GM12878 (cell line): ENCODE results near the gene LSM2. TPM values are rescaled to one million over a fixed set of nuclear protein-coding genes. Genes with fewer than 3 reads are reported as not detected.
A peak's percentile ranks its signal among the peaks of the same experiment; 100 is the strongest.
"Not testable (repeated sequence)": the region's sequence is repeated elsewhere in the genome, so short reads cannot be mapped to it uniquely, and the experiment has no call there.

Experiments
- ATAC-seq: fragments of 200-7000 bp; cut with Tn5 transposase; 3 replicates; pipeline ENCODE4 v1.9.1; 2020; ENCODE audit warnings: mild to moderate bottlenecking, moderate library complexity
- BruUV-seq: library from RNA; stranded (reverse); fragments of 400-500 nt; replicated peaks from 2 replicates; lab custom pipeline; 2021; lab: Mats Ljungman, UMichigan
- CTCF ChIA-PET: fragments of 300-600 bp; sonication (Branson Sonifier 250); formaldehyde crosslinking; extraction: SDS; loops from one replicate; lab custom pipeline; 2021; ENCODE audit warnings: inconsistent platforms; lab: Yijun Ruan, JAX
- POLR2A ChIA-PET: fragments of 350-600 bp; formaldehyde crosslinking; extraction: SDS; loops from one replicate; lab custom pipeline; 2021; ENCODE audit warnings: inconsistent platforms; lab: Charles Lee
- RAD21 ChIA-PET: fragments of 300-600 bp; sonication (Branson Sonifier 250); formaldehyde crosslinking; loops from one replicate; lab custom pipeline; 2023; ENCODE audit warnings: antibody characterized with exemption; ENCODE audit not compliant: unreplicated experiment; lab: Charles Lee
- SMC1A ChIA-PET: fragments of 300-600 bp; sonication (Branson Sonifier 250); formaldehyde crosslinking; loops from one replicate; lab custom pipeline; 2023; ENCODE audit not compliant: unreplicated experiment, uncharacterized antibody; lab: Charles Lee
- DNase-seq: peaks from one replicate; pipeline ENCODE4 v3.0.0-alpha.2; 2011; ENCODE audit warnings: low read depth, low spot score
- FAIRE-seq: peaks from 3 replicates; lab custom pipeline; 2011; peaks lifted over from hg19 to GRCh38; lab: Jason Lieb, UNC
- H2AFZ ChIP-seq: 2 replicates; pipeline ENCODE4 v1.6.0; 2011; ENCODE audit warnings: low read depth, low read length, control low read depth; ENCODE audit not compliant: control insufficient read depth
- H3K27ac ChIP-seq: 2 replicates; pipeline ENCODE4 v1.5.1; 2011; ENCODE audit warnings: control low read depth; ENCODE audit not compliant: control insufficient read depth, insufficient read depth
- H3K27me3 ChIP-seq, 2 experiments: replicated peaks in 1 of 2; 2 replicates each; pipeline versions ENCODE4 v1.6.0 to v1.6.1; 2011; ENCODE audit warnings: low read length in 1 of 2; ENCODE audit not compliant: control insufficient read depth in 2 of 2, insufficient read depth in 2 of 2
- H3K36me3 ChIP-seq, 2 experiments: 2 replicates each; pipeline ENCODE4 v1.5.1; 2011; ENCODE audit warnings: low read length in 1 of 2; ENCODE audit not compliant: control insufficient read depth in 2 of 2, insufficient read depth in 2 of 2
- H3K4me1 ChIP-seq: 2 replicates; pipeline ENCODE4 v1.6.1; 2011; ENCODE audit warnings: mild to moderate bottlenecking, low read length, moderate library complexity, mixed read lengths; ENCODE audit not compliant: control insufficient read depth, insufficient read depth
- H3K4me2 ChIP-seq: 2 replicates; pipeline ENCODE4 v1.6.0; 2011; ENCODE audit warnings: control low read depth; ENCODE audit not compliant: control insufficient read depth, insufficient read depth
- H3K4me3 ChIP-seq: fragments of 200-600 bp; sonication (generic); 2 replicates; pipeline ENCODE4 v1.5.1; 2016
- H3K79me2 ChIP-seq: 2 replicates; pipeline ENCODE4 v1.6.0; 2011; ENCODE audit warnings: low read length; ENCODE audit not compliant: control insufficient read depth, insufficient read depth
- H3K9ac ChIP-seq: 2 replicates; pipeline ENCODE4 v1.8.0; 2011; ENCODE audit warnings: low read length, control low read depth, mixed read lengths; ENCODE audit not compliant: control insufficient read depth, insufficient read depth
- H3K9me3 ChIP-seq: replicated peaks from 3 replicates; pipeline ENCODE4 v1.5.1; 2011; ENCODE audit warnings: mild to moderate bottlenecking, low read length; ENCODE audit not compliant: control insufficient read depth, insufficient read depth
- H4K20me1 ChIP-seq: 2 replicates; pipeline ENCODE4 v1.6.0; 2011; ENCODE audit not compliant: control insufficient read depth, insufficient read depth
- BRCA1 ChIP-seq: IDR thresholded peaks from 2 replicates; pipeline ENCODE4 v1.6.1; 2011; ENCODE audit warnings: low read depth, low read length, improper control_type of control experiment
- CHD1 ChIP-seq: IDR thresholded peaks from 2 replicates; pipeline ENCODE4 v1.6.1; 2012; ENCODE audit warnings: low read depth, low read length, improper control_type of control experiment
- ETV6 ChIP-seq, 2 experiments: fragments of 450-650 bp in 1 of 2; IDR thresholded peaks in 1 of 2; conservative IDR thresholded peaks in 1 of 2; 2 replicates each; pipeline ENCODE4 v1.6.1; 2014; ENCODE audit warnings: antibody characterized with exemption in 1 of 2, borderline replicate concordance in 1 of 2, low read depth in 1 of 2, mild to moderate bottlenecking in 1 of 2, moderate library complexity in 1 of 2
- FOS ChIP-seq: IDR thresholded peaks from 3 replicates; pipeline ENCODE4 v1.6.1; 2011; ENCODE audit warnings: borderline replicate concordance; ENCODE audit not compliant: insufficient read length; ENCODE audit errors: extremely low read depth
- NFYB ChIP-seq: IDR thresholded peaks from 2 replicates; pipeline ENCODE4 v1.6.1; 2011; ENCODE audit warnings: low read depth, mild to moderate bottlenecking, low read length, improper control_type of control experiment, moderate library complexity; ENCODE audit not compliant: insufficient read depth
- NR2C2 ChIP-seq: IDR thresholded peaks from 2 replicates; pipeline ENCODE4 v1.6.1; 2011; ENCODE audit warnings: borderline replicate concordance, low read depth; ENCODE audit not compliant: control insufficient read depth, insufficient read length
- SIX5 ChIP-seq: IDR thresholded peaks from 2 replicates; pipeline ENCODE4 v1.6.1; 2011; ENCODE audit warnings: mild to moderate bottlenecking, low read depth, low read length, moderate library complexity; ENCODE audit not compliant: severe bottlenecking
- ZBED1 ChIP-seq: IDR thresholded peaks from 2 replicates; pipeline ENCODE4 v1.6.1; 2016; ENCODE audit warnings: borderline replicate concordance
- ZNF274 ChIP-seq: IDR thresholded peaks from one replicate; pipeline ENCODE4 v1.8.0; 2011; ENCODE audit not compliant: insufficient read length, insufficient read depth
- WGBS: methylation state at CpG from one replicate; pipeline ENCODE4 v1.1.6; 2016; ENCODE audit warnings: low lambda C conversion rate; ENCODE audit not compliant: insufficient replicate concordance, insufficient coverage; ENCODE audit errors: missing lambda C conversion rate; 5-methylcytosine and 5-hydroxymethylcytosine counted together
- in situ Hi-C: fragments of 300-500 bp; cut with MboI; formaldehyde crosslinking; loops from 9 replicates; pipeline ENCODE4 v1.14.3; 2018; ENCODE audit warnings: mixed read lengths
- intact Hi-C: fragments of 100-400 bp; cut with micrococcal nuclease; formaldehyde crosslinking; loops from one replicate; pipeline ENCODE4 v1.14.2; 2022; ENCODE audit not compliant: unreplicated experiment
- polyA plus RNA-seq, 11 experiments: library from polyadenylated mRNA; depleted of rRNA in 4 of 11; unstranded in 6 of 11; stranded (reverse) in 5 of 11; fragments of >200 nt; fragmentation: Nextera tagmentation in 4 of 11; fragmentation: Illumina TruSeq in 1 of 11; extraction: Ambion mirVana in 4 of 11; extraction: Trizol in 1 of 11; gene quantifications; 1 replicate in 1 of 11; 2 replicates in 10 of 11; pipeline versions ENCODE4 v1.2.1 to v1.2.3, GENCODE V29; 2011 to 2016; ENCODE audit warnings: inconsistent platforms in 2 of 11, missing spikeins in 2 of 11, low read depth in 1 of 11
- total RNA-seq, 4 experiments: library from RNA; depleted of rRNA in 3 of 4; stranded (reverse); fragments of >200 nt in 3 of 4; fragmentation: Illumina TruSeq in 1 of 4; extraction: Trizol in 1 of 4; gene quantifications; 2 replicates each; pipeline versions ENCODE4 v1.2.1 to v1.2.3, GENCODE V29; 2013 to 2021
- TF ChIP-seq, protein P1 (sequence below): fragments of 450-650 bp; conservative IDR thresholded peaks from 2 replicates; pipeline ENCODE4 v1.6.1; 2017; ENCODE audit warnings: mild to moderate bottlenecking, moderate library complexity

The LSM2 gene
- total and polyA plus RNA-seq, 10 of the 15 experiments (the other 5 are each of a cell fraction or from before 2014, with no cell fraction given): 99.1 to 276 (median 153) TPM

DNA sequence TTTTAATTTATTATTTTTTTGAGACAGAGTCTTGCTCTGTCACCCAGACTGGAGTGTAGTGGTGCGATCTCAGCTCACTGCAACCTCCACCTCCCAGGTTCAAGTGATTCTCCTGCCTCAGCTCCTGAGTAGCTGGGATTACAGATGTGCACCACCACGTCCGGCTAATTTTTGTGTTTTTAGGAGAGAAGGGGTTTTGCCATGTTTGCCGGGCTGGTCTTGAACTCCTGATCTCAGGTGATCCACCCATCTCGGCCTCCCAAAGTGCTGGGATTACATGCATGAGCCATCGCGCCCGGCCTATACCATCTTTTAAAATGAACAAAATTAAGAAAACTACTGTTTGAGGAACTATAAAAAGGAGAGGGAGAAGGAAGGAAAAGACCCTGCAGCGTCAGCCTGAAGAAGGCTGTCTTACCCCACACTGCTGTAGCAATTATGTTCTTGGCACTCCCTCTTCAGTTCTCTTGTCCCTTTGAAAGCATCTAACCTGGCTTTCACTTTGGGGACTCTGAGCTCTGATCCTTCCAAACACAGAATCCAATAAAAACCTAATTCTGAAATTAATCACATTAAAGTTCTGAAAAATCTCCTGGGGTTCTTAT is 16.9 kb upstream of the LSM2 start:
- H3K4me1 ChIP-seq, H3K4me3 ChIP-seq, H3K27me3 ChIP-seq, H3K36me3 ChIP-seq, FAIRE-seq, DNase-seq, H3K9me3 ChIP-seq, in situ Hi-C loops, H3K79me2 ChIP-seq, H2AFZ ChIP-seq, ATAC-seq, H4K20me1 ChIP-seq, BruUV-seq, H3K27ac ChIP-seq, H3K9ac ChIP-seq, H3K4me2 ChIP-seq: not testable (repeated sequence)
- CTCF ChIA-PET: interaction anchor here (0.7 to 2.0 kb wide), 9 partner anchors 8 to 225 kb away, joined by 3 to 5 read pairs (median 4); partner anchors contain the start of genes DDAH2, MSH5 and NEU1
- POLR2A ChIA-PET: interaction anchor here (0.6 to 11.3 kb wide), 8 partner anchors 10 to 231 kb away, joined by 3 to 158 read pairs (median 18); partner anchors contain the start of genes CLIC1, HSPA1A, HSPA1L and LSM2
- intact Hi-C loops: loop anchor here (10.0 kb wide), 1 partner anchor 49 kb away; the partner anchor contains the start of gene VWA7
- WGBS: 88% methylated on average over 9 of the region's 9 CpGs
- RAD21 ChIA-PET: interaction anchor here (1.0 to 1.9 kb wide), 7 partner anchors 8 to 87 kb away, joined by 4 to 10 read pairs (median 6); partner anchors contain the start of genes CLIC1, LSM2 and MSH5
- SMC1A ChIA-PET: interaction anchor here (1.0 to 2.5 kb wide), 12 partner anchors 9 to 120 kb away, joined by 3 to 13 read pairs (median 5); partner anchors contain the start of genes ABHD16A and LSM2

GRCh38 chr6:31822036-31822821 is 15.5 kb upstream of the LSM2 start:
- TSS peak; percentile 89 for BruUV-seq
- 1% methylated on average over 18 of the region's 25 CpGs for whole genome bisulfite sequencing
- Histone ChIP-seq H4K20me1 (no peaks in the 10 kb centered on the region), H3K36me3 (no peaks in the 10 kb centered on the region), H3K27me3 (no peaks in the 10 kb centered on the region), H3K9me3 (no peaks in the 10 kb centered on the region), H3K9ac (peak overlapping the region; percentile 86), H3K79me2 (peaks cover 2% of the 10 kb centered on the region), H3K4me2 (peak overlapping the region; percentile 58), H2AFZ (peak overlapping the region; percentile 88), H3K4me1 (peaks cover 14% of the 10 kb centered on the region), H3K4me3 (peak overlapping the region; percentile 78), H3K27ac (peak overlapping the region; percentile 50)
- DNase-seq (no peak), ATAC-seq (peak; percentile 56), FAIRE-seq (no peak)
- in situ Hi-C loops (no loop called here), intact Hi-C loops (loop anchor here (10.0 kb wide), 1 partner anchor 47 kb away; the partner anchor contains the start of gene VWA7)
- CTCF ChIA-PET: interaction anchor here (0.6 to 2.0 kb wide), 11 partner anchors 9 to 84 kb away, joined by 3 to 8 read pairs (median 4); partner anchors contain the start of genes MSH5, NEU1 and VARS1
- SMC1A ChIA-PET: interaction anchor here (0.6 to 2.5 kb wide), 12 partner anchors 9 to 119 kb away, joined by 3 to 13 read pairs (median 4); partner anchors contain the start of genes ABHD16A and LSM2
- POLR2A ChIA-PET: interaction anchor here (0.5 to 11.3 kb wide), 15 partner anchors 9 to 271 kb away, joined by 3 to 158 read pairs (median 4); partner anchors contain the start of genes ABHD16A, CLIC1, GPANK1 and HSPA1A
- RAD21 ChIA-PET: interaction anchor here (0.6 to 1.9 kb wide), 13 partner anchors 9 to 92 kb away, joined by 3 to 10 read pairs (median 6); partner anchors contain the start of genes CLIC1, LSM2, MSH5 and NEU1
- peak; percentile 30; the same call in 1 of the 2 replicates for TF ChIP-seq NFYB
- no peak for TF ChIP-seq NR2C2
- TF ChIP-seq FOS: no peak
- TF ChIP-seq, protein P1, sequence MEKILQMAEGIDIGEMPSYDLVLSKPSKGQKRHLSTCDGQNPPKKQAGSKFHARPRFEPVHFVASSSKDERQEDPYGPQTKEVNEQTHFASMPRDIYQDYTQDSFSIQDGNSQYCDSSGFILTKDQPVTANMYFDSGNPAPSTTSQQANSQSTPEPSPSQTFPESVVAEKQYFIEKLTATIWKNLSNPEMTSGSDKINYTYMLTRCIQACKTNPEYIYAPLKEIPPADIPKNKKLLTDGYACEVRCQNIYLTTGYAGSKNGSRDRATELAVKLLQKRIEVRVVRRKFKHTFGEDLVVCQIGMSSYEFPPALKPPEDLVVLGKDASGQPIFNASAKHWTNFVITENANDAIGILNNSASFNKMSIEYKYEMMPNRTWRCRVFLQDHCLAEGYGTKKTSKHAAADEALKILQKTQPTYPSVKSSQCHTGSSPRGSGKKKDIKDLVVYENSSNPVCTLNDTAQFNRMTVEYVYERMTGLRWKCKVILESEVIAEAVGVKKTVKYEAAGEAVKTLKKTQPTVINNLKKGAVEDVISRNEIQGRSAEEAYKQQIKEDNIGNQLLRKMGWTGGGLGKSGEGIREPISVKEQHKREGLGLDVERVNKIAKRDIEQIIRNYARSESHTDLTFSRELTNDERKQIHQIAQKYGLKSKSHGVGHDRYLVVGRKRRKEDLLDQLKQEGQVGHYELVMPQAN: 0 out of 2 replicates have a peak, but pooled peaks have one; percentile 32
- TF ChIP-seq ZBED1: no peak
- 0 out of 2 replicates have a peak, but pooled peaks have one; percentile 57 for TF ChIP-seq CHD1
- no peak for TF ChIP-seq ETV6 (conservative IDR thresholded peaks at IDR 0.05 in 1 of 2, IDR thresholded peaks at IDR 0.05 in 1 of 2; ENCODE audit: borderline replicate concordance in 1 of 2, low read depth in 1 of 2)
- TF ChIP-seq ZNF274: no peak
- TF ChIP-seq BRCA1: no peak
- no peak for TF ChIP-seq SIX5
